Measurements from ENCODE around the gene SVIL.

DNA sequence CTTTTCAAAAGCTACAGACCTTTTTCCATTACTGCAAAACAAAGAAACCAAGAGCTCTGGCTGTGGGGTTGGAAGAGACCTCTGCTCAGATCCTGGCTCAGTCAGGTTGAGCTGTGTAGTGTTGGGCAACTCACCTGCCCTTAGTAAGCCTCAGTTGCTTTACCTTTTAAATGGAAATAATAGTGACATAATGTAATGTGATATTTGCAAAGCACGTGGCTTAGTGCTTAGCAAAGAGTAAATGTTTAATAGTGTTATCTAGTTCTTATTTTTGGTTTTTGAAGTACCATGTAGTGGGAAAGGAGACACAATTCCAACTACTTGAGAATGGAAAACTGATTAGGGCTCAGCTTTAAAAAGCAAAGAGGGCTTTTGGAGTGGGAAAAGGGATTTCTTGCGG lies 100.2 kb downstream of the SVIL start:
- TF ChIP-seq, protein P1, sequence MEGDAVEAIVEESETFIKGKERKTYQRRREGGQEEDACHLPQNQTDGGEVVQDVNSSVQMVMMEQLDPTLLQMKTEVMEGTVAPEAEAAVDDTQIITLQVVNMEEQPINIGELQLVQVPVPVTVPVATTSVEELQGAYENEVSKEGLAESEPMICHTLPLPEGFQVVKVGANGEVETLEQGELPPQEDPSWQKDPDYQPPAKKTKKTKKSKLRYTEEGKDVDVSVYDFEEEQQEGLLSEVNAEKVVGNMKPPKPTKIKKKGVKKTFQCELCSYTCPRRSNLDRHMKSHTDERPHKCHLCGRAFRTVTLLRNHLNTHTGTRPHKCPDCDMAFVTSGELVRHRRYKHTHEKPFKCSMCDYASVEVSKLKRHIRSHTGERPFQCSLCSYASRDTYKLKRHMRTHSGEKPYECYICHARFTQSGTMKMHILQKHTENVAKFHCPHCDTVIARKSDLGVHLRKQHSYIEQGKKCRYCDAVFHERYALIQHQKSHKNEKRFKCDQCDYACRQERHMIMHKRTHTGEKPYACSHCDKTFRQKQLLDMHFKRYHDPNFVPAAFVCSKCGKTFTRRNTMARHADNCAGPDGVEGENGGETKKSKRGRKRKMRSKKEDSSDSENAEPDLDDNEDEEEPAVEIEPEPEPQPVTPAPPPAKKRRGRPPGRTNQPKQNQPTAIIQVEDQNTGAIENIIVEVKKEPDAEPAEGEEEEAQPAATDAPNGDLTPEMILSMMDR (IDR thresholded peaks at IDR 0.05; ENCODE audit: low read depth, low read length, missing input control), result no peak
- TF ChIP-seq, protein P2, sequence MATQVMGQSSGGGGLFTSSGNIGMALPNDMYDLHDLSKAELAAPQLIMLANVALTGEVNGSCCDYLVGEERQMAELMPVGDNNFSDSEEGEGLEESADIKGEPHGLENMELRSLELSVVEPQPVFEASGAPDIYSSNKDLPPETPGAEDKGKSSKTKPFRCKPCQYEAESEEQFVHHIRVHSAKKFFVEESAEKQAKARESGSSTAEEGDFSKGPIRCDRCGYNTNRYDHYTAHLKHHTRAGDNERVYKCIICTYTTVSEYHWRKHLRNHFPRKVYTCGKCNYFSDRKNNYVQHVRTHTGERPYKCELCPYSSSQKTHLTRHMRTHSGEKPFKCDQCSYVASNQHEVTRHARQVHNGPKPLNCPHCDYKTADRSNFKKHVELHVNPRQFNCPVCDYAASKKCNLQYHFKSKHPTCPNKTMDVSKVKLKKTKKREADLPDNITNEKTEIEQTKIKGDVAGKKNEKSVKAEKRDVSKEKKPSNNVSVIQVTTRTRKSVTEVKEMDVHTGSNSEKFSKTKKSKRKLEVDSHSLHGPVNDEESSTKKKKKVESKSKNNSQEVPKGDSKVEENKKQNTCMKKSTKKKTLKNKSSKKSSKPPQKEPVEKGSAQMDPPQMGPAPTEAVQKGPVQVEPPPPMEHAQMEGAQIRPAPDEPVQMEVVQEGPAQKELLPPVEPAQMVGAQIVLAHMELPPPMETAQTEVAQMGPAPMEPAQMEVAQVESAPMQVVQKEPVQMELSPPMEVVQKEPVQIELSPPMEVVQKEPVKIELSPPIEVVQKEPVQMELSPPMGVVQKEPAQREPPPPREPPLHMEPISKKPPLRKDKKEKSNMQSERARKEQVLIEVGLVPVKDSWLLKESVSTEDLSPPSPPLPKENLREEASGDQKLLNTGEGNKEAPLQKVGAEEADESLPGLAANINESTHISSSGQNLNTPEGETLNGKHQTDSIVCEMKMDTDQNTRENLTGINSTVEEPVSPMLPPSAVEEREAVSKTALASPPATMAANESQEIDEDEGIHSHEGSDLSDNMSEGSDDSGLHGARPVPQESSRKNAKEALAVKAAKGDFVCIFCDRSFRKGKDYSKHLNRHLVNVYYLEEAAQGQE (IDR thresholded peaks at IDR 0.05), result no peak
- TF ChIP-seq RAD21 (IDR thresholded peaks at IDR 0.05) (no peak), YY1 (IDR thresholded peaks at IDR 0.05) (no peak), FOXA1 (IDR thresholded peaks at IDR 0.05) (no peak)
- TF ChIP-seq, protein P3, sequence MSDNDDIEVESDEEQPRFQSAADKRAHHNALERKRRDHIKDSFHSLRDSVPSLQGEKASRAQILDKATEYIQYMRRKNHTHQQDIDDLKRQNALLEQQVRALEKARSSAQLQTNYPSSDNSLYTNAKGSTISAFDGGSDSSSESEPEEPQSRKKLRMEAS (IDR thresholded peaks at IDR 0.05), result no peak
- TF ChIP-seq, protein P4, sequence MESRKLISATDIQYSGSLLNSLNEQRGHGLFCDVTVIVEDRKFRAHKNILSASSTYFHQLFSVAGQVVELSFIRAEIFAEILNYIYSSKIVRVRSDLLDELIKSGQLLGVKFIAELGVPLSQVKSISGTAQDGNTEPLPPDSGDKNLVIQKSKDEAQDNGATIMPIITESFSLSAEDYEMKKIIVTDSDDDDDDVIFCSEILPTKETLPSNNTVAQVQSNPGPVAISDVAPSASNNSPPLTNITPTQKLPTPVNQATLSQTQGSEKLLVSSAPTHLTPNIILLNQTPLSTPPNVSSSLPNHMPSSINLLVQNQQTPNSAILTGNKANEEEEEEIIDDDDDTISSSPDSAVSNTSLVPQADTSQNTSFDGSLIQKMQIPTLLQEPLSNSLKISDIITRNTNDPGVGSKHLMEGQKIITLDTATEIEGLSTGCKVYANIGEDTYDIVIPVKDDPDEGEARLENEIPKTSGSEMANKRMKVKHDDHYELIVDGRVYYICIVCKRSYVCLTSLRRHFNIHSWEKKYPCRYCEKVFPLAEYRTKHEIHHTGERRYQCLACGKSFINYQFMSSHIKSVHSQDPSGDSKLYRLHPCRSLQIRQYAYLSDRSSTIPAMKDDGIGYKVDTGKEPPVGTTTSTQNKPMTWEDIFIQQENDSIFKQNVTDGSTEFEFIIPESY (IDR thresholded peaks at IDR 0.05), result no peak
